Measurements from ENCODE around the gene PDE3B.

- TF ChIP-seq CTCF (IDR thresholded peaks at IDR 0.05) (no peak), POLR2A (IDR thresholded peaks at IDR 0.05) (no peak)
These were observed 14.2 kb downstream of the PDE3B start for GRCh38 chr11:14657841-14658240.

Data from adrenal gland (tissue), 5 donors.